Chondrocyte (in vitro differentiated cells): Measurements from ENCODE around the gene LOXHD1. TPM values are rescaled to one million over a fixed set of nuclear protein-coding genes. Genes with fewer than 3 reads are reported as not detected.

Source experiments
- DNase-seq: peaks from one replicate; pipeline ENCODE4 v3.0.0; 2021; ENCODE audit warnings: mixed read lengths, low spot score
- H3K27ac Mint-ChIP-seq: one replicate; pipeline ENCODE4 v1.8.0; 2021; ENCODE audit warnings: mild to moderate bottlenecking, moderate library complexity, mixed read lengths; ENCODE audit not compliant: unreplicated experiment
- H3K27me3 Mint-ChIP-seq: 2 replicates; pipeline ENCODE4 v1.8.0; 2021; ENCODE audit warnings: low read depth, mixed read lengths
- H3K36me3 Mint-ChIP-seq: 2 replicates; pipeline ENCODE4 v1.8.0; 2021; ENCODE audit warnings: low read depth, mixed read lengths
- H3K4me1 Mint-ChIP-seq: 2 replicates; pipeline ENCODE4 v1.8.0; 2021; ENCODE audit warnings: low read depth, mild to moderate bottlenecking, mixed read lengths
- H3K4me3 Mint-ChIP-seq: one replicate; pipeline ENCODE4 v1.8.0; 2021; ENCODE audit warnings: mild to moderate bottlenecking, moderate library complexity, mixed read lengths; ENCODE audit not compliant: unreplicated experiment
- H3K9me3 Mint-ChIP-seq: 2 replicates; pipeline ENCODE4 v1.8.0; 2021; ENCODE audit warnings: low read depth, mixed read lengths
- CTCF ChIP-seq: fragments of 200-600 bp; sonication (generic); IDR thresholded peaks from 2 replicates; pipeline ENCODE4 v1.5.0; 2021; ENCODE audit warnings: antibody characterized with exemption, mild to moderate bottlenecking, moderate library complexity
- total RNA-seq: library from RNA; stranded (reverse); gene quantifications from 3 replicates; pipeline ENCODE4 v1.2.1, GENCODE V29; 2021

The LOXHD1 gene
- total RNA-seq, 1 donor from 2014 or later = not detected

- no peak for DNase-seq
- peaks cover 30% of the 10 kb centered on the region for H3K27me3 Mint-ChIP-seq
- no peak for TF ChIP-seq CTCF
- no peaks in the 10 kb centered on the region for H3K4me1 Mint-ChIP-seq
- H3K4me3 Mint-ChIP-seq = no peak overlapping the region
- no peaks in the 10 kb centered on the region for H3K9me3 Mint-ChIP-seq
- peaks cover 6% of the 10 kb centered on the region for H3K36me3 Mint-ChIP-seq
- H3K27ac Mint-ChIP-seq = no peak overlapping the region
Measured at GRCh38 chr18:46659484-46659883, 2.5 kb upstream of the LOXHD1 start.

GRCh38 chr18:46656326-46657114 is 500 bp downstream of the LOXHD1 start:
- no peaks in the 10 kb centered on the region for H3K36me3 Mint-ChIP-seq
- DNase-seq = no peak
- no peaks in the 10 kb centered on the region for H3K9me3 Mint-ChIP-seq
- H3K4me3 Mint-ChIP-seq = no peak overlapping the region
- H3K27ac Mint-ChIP-seq = no peak overlapping the region
- H3K27me3 Mint-ChIP-seq = peaks cover 39% of the 10 kb centered on the region
- H3K4me1 Mint-ChIP-seq = no peaks in the 10 kb centered on the region
- no peak for TF ChIP-seq CTCF

GRCh38 chr18:46652372-46652771 is 4.6 kb downstream of the LOXHD1 start:
- H3K4me3 Mint-ChIP-seq = no peak overlapping the region
- no peaks in the 10 kb centered on the region for H3K36me3 Mint-ChIP-seq
- no peak overlapping the region for H3K27ac Mint-ChIP-seq
- no peak for TF ChIP-seq CTCF
- H3K4me1 Mint-ChIP-seq = no peaks in the 10 kb centered on the region
- DNase-seq = no peak
- H3K27me3 Mint-ChIP-seq = peaks cover 55% of the 10 kb centered on the region
- H3K9me3 Mint-ChIP-seq = no peaks in the 10 kb centered on the region

GRCh38 chr18:46650681-46651080 is 6.3 kb downstream of the LOXHD1 start:
- Mint-ChIP-seq H3K27ac (no peak overlapping the region), H3K36me3 (no peaks in the 10 kb centered on the region), H3K4me1 (no peaks in the 10 kb centered on the region), H3K27me3 (peaks cover 60% of the 10 kb centered on the region), H3K4me3 (no peak overlapping the region), H3K9me3 (no peaks in the 10 kb centered on the region)
- TF ChIP-seq CTCF = no peak
- DNase-seq = no peak

- Mint-ChIP-seq H3K9me3 (no peaks in the 10 kb centered on the region), H3K27me3 (peaks cover 61% of the 10 kb centered on the region), H3K4me1 (no peaks in the 10 kb centered on the region), H3K4me3 (no peak overlapping the region), H3K36me3 (no peaks in the 10 kb centered on the region), H3K27ac (no peak overlapping the region)
- no peak for TF ChIP-seq CTCF
- DNase-seq = no peak
Measured at GRCh38 chr18:46649071-46649862, 7.8 kb downstream of the LOXHD1 start.
